HAP-1 (cell line): ENCODE results near the gene PARD6G.
A peak's percentile ranks its signal among the peaks of the same experiment; 100 is the strongest.

Source experiments
- DNase-seq, 2 experiments: peaks; one replicate each; pipeline ENCODE4 v3.0.0-alpha.2; 2016 to 2020; ENCODE audit warnings: low spot score in 2 of 2
- H3K27me3 ChIP-seq: fragments of 250-450 bp; sonication (Bioruptor Pico); 2 replicates; pipeline ENCODE4 v1.5.1; 2020; ENCODE audit warnings: low read depth, mild to moderate bottlenecking, moderate library complexity
- H3K36me3 ChIP-seq: fragments of 250-450 bp; sonication (Bioruptor Pico); replicated peaks from 2 replicates; pipeline ENCODE4 v1.5.1; 2020; ENCODE audit warnings: mild to moderate bottlenecking
- H3K4me1 ChIP-seq: fragments of 250-450 bp; sonication (Bioruptor Pico); 2 replicates; pipeline ENCODE4 v1.5.1; 2020; ENCODE audit warnings: mild to moderate bottlenecking
- H3K4me3 ChIP-seq: fragments of 250-450 bp; sonication (Bioruptor Pico); 2 replicates; pipeline ENCODE4 v1.5.1; 2020; ENCODE audit warnings: mild to moderate bottlenecking, moderate library complexity
- H3K9me3 ChIP-seq: fragments of 250-450 bp; sonication (Bioruptor Pico); 2 replicates; pipeline ENCODE4 v1.5.1; 2020; ENCODE audit warnings: mild to moderate bottlenecking, moderate library complexity
- in situ Hi-C: fragments of 300-500 bp; cut with MboI; formaldehyde crosslinking; loops from 3 replicates; pipeline ENCODE4 v1.14.3; 2020; ENCODE audit warnings: low sequenced_read_pairs, inconsistent platforms, mixed read lengths

The PARD6G gene

DNA sequence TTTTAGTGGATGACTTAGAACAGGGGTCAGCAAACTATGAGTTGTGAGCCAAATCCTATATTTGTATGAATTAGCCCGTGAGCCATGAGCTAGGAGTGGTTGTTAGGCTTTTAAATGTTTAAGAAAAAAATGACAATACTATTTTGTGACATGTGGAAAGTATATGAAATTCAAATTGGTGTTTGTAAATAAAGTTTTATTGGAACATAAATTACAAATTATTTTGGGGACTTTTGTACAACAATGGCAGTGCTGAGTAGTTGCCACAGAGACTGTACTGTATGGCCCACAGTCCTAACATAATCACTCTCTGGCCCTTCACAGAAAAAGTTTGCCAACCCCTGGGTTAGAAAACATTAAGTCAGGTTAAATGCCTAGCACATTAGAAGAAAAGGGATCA is 112.2 kb downstream of the PARD6G start:
- Histone ChIP-seq H3K36me3 (peaks cover 76% of the 10 kb centered on the region), H3K27me3 (no peaks in the 10 kb centered on the region), H3K9me3 (no peaks in the 10 kb centered on the region), H3K4me3 (no peak overlapping the region), H3K4me1 (no peaks in the 10 kb centered on the region)
- no peak for DNase-seq
- in situ Hi-C loops: no loop called here

DNA sequence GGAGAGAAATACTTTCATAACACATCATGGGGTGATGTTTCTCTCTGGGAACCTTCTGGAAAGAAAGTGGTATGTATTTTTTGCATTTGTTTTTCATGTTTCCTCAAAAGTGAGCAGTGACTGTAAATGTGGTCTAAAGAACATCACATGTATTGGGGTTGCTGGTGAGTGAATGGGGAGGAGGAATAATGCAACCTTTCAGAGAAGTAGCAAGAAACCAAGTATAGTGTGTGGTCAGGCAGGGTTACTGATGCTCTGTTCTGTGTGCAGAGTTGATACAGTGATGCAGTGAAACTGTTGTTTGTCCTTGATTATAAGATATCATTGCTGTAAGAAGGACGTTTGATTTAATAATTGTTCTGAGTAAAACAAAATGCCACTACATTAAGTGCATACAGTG is 114.2 kb downstream of the PARD6G start:
- Histone ChIP-seq H3K36me3 (peaks cover 62% of the 10 kb centered on the region), H3K27me3 (no peaks in the 10 kb centered on the region), H3K4me1 (no peaks in the 10 kb centered on the region), H3K4me3 (no peak overlapping the region), H3K9me3 (no peaks in the 10 kb centered on the region)
- in situ Hi-C loops: no loop called here
- DNase-seq: no peak

DNA sequence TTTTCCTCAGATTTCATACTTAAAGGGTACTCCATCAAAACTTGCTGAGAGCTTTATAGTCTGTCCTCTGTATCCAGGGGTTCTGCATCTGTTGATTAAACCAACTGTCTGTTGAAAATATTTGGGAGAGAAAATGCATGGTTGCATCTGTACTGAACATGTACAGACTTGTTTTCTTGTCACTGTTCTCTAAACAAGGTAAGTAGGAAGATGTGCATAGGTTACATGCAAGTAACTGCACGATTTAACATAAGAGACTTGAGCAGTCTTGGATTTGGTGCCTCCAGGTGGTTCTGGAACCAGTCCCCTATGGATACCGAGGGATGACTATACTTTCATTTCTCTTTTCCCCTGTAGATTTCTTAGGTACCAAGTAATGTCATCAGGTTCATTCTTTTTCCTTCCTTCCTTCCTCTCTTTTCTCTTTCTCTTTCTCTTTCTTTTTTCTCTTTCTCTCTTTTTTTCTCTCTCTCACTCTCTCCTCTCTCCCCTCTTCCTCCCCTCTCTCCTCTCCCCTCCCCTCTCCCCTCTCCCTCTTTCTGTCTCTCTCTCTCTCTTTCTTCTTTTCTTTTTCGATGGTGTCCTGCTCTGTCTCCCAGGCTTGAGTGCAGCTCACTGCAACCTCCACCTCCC is 115.0 kb downstream of the PARD6G start:
- DNase-seq: no peak
- Histone ChIP-seq H3K4me1 (no peaks in the 10 kb centered on the region), H3K36me3 (peaks cover 54% of the 10 kb centered on the region), H3K9me3 (no peaks in the 10 kb centered on the region), H3K4me3 (no peak overlapping the region), H3K27me3 (no peaks in the 10 kb centered on the region)
- in situ Hi-C loops: no loop called here

DNA sequence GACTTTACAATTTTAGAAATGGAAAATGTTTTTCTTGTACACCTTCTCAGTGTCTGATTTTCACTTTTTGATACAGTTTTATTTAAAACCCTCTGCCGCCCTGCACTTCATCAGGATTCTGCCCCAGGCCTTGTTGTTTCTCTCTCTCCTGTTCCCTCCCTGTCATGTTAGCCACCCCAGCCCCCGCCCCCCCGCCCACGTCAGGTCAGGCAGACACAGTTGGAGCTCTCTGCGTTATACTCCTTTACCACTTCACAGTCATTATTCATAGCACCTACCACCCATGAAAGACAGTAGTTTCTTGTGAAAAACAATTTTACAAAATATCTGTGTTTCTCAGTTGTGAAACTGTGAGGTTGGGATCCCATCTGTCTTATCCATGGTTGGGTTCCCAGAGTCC is 116.8 kb downstream of the PARD6G start:
- H3K27me3 ChIP-seq: no peaks in the 10 kb centered on the region
- in situ Hi-C loops: no loop called here
- H3K36me3 ChIP-seq: peaks cover 49% of the 10 kb centered on the region
- no peak for DNase-seq
- H3K9me3 ChIP-seq: no peaks in the 10 kb centered on the region
- H3K4me3 ChIP-seq: no peak overlapping the region
- no peaks in the 10 kb centered on the region for H3K4me1 ChIP-seq

DNA sequence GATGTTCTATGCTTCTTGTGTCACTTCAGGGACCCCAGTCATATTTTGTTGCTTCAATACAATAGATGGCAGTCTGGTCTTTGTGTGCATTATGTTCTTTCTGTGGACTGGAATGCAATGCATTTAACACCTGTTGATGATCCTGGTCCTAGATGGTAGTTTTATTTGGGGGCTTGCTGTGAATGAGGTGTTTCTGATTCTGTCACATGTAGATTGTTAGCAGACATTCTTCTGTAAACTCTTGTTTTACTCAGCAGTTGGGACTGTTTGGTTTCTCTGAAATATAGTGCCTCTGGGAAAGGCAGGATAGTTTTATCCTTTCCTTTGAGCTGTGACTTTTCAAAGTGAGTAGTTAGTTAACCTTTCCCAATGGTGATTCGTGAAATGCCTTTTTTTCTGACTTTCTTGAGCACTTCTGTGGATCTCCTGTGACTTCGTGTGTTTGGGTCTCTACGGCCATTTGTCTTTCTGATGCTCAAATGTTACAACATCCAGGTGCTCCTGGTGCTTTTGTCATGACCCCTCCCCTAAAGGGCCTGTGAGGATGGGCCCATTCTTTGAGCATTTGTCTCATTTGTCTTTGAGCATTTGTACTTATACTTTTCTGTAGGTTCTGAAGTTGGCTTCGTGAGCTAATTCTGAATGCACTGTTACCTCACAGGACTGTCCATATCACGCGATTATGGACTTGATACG is 117.5 kb downstream of the PARD6G start:
- no peaks in the 10 kb centered on the region for H3K27me3 ChIP-seq
- in situ Hi-C loops: no loop called here
- H3K4me1 ChIP-seq: no peaks in the 10 kb centered on the region
- peaks cover 42% of the 10 kb centered on the region for H3K36me3 ChIP-seq
- H3K9me3 ChIP-seq: no peaks in the 10 kb centered on the region
- no peak for DNase-seq
- no peak overlapping the region for H3K4me3 ChIP-seq

DNA sequence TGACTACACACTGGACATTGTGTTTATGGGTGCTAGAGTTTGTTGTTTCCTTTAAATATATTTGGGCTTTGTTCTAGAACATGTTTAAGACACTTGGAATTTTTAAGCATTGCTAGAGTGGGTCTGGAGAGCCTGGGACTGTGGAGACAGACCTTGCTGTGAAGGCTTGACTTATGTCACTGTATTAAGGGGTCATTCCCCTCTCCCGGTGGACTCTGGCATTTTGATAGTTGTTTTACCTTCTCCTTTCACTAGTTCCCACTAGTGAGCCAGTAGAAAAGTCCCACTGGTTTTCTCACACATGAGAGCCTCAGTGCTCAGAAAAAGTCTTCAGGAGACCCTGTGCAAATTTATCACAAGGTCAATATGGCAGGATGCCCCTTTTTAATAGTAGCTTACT is 119.7 kb downstream of the PARD6G start:
- in situ Hi-C loops: no loop called here
- Histone ChIP-seq H3K4me1 (no peaks in the 10 kb centered on the region), H3K4me3 (no peak overlapping the region), H3K9me3 (no peaks in the 10 kb centered on the region), H3K27me3 (no peaks in the 10 kb centered on the region), H3K36me3 (peaks cover 26% of the 10 kb centered on the region)
- DNase-seq: no peak

DNA sequence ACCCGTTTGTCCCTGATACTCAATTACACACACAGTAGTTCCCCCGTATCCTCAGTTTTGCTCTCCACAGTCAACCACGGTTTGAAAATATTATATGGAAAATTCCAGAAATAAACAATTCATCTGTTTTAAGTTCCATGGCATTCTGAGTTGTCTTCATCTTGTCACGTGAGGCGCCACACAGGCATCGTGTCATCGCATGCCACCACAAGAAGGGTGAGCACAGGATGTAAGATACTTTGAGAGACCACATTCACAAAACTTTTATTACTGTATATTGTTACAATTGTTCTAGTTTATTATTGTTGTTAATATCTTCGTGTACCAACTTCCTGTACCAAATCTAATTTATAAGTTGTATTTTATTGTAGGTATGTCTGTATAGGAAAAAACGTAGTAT is 120.5 kb downstream of the PARD6G start:
- no peaks in the 10 kb centered on the region for H3K27me3 ChIP-seq
- H3K9me3 ChIP-seq: no peaks in the 10 kb centered on the region
- in situ Hi-C loops: no loop called here
- no peak for DNase-seq
- H3K36me3 ChIP-seq: peaks cover 26% of the 10 kb centered on the region
- H3K4me3 ChIP-seq: no peak overlapping the region
- no peaks in the 10 kb centered on the region for H3K4me1 ChIP-seq

DNA sequence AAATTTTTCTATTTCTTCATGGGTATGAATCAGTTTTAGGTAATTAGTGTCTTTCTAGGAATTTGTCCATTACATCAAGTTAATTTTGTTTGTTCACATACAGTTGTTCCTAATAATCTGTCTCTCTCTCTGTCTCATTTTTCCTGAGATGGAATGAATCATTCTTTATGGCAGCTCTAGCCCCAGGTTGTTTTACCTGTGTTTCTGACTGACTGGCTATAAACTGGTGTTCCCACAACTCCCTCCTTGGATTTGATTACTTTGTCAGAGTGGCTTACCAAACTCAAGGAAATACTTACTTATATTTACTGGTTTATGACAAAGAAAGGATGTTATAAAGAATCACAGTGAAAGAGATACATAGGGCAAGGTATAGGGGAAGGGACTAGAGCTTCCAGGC is 123.2 kb downstream of the PARD6G start:
- no peak for DNase-seq
- Histone ChIP-seq H3K27me3 (no peaks in the 10 kb centered on the region), H3K9me3 (no peaks in the 10 kb centered on the region), H3K4me1 (no peaks in the 10 kb centered on the region), H3K4me3 (no peak overlapping the region), H3K36me3 (peaks cover 43% of the 10 kb centered on the region)
- in situ Hi-C loops: no loop called here

DNA sequence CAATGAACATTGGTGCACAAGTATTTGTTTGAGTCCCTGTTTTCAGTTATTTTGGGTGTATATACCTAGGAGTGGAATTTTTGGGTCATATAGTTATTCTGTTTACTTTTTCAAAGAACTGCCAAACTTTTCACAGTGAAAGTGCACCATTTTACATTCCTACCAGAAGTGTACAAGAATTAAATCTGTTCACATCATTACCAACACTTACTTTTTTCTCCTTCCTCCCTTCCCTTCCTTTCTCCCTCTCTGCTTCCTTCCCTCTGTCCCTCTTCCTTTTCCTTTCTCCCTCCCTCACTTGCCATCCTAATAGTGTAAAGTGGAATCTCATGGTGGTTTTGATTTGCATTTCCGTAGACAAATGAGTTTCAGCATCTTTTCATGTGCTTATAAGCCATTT is 126.4 kb downstream of the PARD6G start:
- DNase-seq: no peak
- in situ Hi-C loops: no loop called here
- H3K27me3 ChIP-seq: no peaks in the 10 kb centered on the region
- H3K4me3 ChIP-seq: no peak overlapping the region
- no peaks in the 10 kb centered on the region for H3K9me3 ChIP-seq
- H3K36me3 ChIP-seq: peaks cover 52% of the 10 kb centered on the region
- H3K4me1 ChIP-seq: peaks cover 17% of the 10 kb centered on the region

DNA sequence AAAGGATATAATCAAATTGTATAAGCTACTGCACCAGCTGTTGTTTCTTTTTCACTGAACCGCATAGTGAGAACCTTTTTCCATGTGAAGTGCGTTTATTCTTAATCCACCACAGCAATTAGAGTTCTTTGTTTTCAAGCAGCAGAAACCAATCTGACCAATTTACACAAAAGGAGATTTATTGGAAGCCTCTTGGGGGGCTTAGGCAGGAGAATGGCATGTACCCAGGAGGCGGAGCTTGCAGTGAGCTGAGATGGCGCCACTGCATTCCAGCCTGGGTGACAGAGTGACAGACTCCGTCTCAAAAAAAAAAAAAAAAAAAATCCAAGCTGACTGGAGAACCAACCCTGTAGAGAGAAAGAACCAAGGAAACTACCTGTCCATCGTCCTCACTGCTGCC is 128.2 kb downstream of the PARD6G start:
- Histone ChIP-seq H3K9me3 (no peaks in the 10 kb centered on the region), H3K36me3 (peaks cover 51% of the 10 kb centered on the region), H3K4me3 (no peak overlapping the region), H3K27me3 (no peaks in the 10 kb centered on the region), H3K4me1 (peaks cover 17% of the 10 kb centered on the region)
- DNase-seq: peak; percentile 34 to 63
- in situ Hi-C loops: no loop called here

DNA sequence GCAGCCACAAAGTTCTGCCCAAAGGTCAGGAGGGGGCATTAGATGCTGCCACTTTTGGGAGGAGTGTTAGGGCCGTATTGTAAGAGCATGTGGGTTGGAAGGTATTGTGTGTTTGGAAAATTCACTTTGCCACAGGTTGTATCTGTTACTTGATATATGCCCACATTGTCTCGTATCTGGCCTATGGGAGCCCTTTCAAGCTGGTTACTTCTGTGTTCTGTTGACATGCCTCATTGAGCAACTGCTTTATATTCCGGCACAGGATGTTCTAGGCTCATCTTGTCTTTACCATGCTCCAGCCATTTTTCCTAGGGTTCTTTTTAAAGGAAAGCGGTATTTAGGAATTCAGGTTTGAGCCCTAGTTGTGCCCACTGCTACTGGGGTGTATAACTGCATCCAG is 132.3 kb downstream of the PARD6G start:
- no peaks in the 10 kb centered on the region for H3K9me3 ChIP-seq
- peaks cover 35% of the 10 kb centered on the region for H3K36me3 ChIP-seq
- peaks cover 38% of the 10 kb centered on the region for H3K4me1 ChIP-seq
- H3K27me3 ChIP-seq: no peaks in the 10 kb centered on the region
- no peak overlapping the region for H3K4me3 ChIP-seq
- no peak for DNase-seq
- in situ Hi-C loops: no loop called here

DNA sequence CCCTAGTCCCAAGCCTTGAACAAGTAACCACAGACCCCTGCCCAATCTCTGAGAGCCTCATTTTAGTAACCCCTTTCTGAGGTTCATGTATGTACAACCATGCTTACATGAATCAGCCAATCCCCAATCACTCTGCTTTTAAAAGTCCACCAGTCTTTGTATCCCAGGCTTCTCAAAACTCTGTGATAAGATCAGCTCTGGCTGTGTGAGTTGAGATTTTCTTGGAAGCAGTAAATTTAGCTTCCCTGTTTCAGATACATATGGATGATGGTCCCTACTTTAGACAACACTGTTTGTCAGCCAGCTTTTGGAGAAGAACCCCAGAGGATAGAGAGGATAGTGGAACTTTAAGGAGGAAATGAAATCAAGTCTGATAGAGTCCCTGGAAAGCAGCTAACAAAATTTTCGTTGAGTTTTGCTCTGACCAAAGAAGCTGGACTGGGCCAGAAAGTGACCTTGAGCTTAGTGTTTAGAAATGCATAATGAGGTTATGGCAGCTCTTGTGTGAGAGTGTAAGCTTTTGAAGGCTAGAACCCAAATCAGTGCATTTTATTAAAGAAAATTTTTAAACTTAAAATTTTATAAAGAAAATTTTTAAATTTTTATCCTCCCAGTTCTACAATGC is 134.6 kb downstream of the PARD6G start:
- no peaks in the 10 kb centered on the region for H3K27me3 ChIP-seq
- H3K4me1 ChIP-seq: peaks cover 28% of the 10 kb centered on the region
- H3K9me3 ChIP-seq: no peaks in the 10 kb centered on the region
- no peak for DNase-seq
- in situ Hi-C loops: no loop called here
- no peak overlapping the region for H3K4me3 ChIP-seq
- H3K36me3 ChIP-seq: peaks cover 16% of the 10 kb centered on the region

DNA sequence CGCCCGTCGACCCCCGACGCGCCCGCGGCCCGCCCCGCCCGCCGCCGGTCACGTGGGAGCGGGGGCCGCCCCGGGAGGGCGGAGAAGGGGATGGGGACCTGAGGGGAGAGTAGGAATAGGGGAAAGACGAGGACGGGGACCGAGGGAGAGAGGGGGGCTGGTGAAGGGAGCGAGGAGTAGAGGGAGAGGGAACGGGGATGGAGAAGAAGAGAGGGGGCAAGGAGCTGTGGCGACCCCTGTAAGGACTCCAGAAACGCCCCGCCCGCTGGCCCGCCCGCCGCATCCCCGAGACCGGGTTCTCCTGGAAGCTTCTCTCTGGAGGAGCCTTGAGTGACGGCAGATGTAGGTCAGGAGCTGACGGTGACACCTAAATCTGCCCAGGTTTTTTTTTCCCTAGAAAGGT is 137.6 kb downstream of the PARD6G start:
- H3K36me3 ChIP-seq: peaks cover 7% of the 10 kb centered on the region; the same call in 1 of the 2 replicates
- in situ Hi-C loops: no loop called here
- H3K4me1 ChIP-seq: peaks cover 24% of the 10 kb centered on the region
- peak; percentile 31 to 71 for DNase-seq
- no peaks in the 10 kb centered on the region for H3K9me3 ChIP-seq
- H3K4me3 ChIP-seq: peak overlapping the region; percentile 67
- H3K27me3 ChIP-seq: no peaks in the 10 kb centered on the region
